Activated T-cell treated with anti-CD3 and anti-CD28 coated beads for 48 hours (primary cell): ENCODE measurements around the gene C4B.
"Not testable (repeated sequence)": the region's sequence is repeated elsewhere in the genome, so short reads cannot be mapped to it uniquely, and the experiment has no call there.

Experiments used
- DNase-seq: peaks from one replicate; pipeline ENCODE4 v3.0.0-alpha.2; 2020; ENCODE audit warnings: low read depth

The C4B gene

DNA sequence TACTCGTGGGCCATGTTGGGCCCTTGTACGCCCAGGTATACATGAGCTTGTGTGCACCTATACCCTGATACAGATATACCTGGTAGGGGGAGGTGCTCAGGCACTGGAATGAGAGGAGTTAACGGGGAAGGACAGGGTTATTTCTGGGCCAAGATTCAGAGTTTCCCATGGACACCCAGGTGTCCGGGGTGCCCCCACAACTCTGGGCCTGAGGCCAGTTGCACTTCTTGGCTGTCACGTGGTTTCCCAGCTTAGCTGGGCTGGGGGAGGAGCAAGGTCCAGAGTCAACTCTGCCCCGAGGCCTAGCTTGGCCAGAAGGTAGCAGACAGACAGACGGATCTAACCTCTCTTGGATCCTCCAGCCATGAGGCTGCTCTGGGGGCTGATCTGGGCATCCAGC lies 32.9 kb upstream of the C4B start, which contains the start of gene C4A:
Gene C4A, plus strand, starts transcription at position 314 of the 400 bp plus-strand sequence. Its CDS starts 51 bp downstream, at position 365.
- not testable (repeated sequence) for DNase-seq

GRCh38 chr6:31989363-31989762 lies 25.2 kb upstream of the C4B start:
- DNase-seq: not testable (repeated sequence)

- DNase-seq: not testable (repeated sequence)
Measured at GRCh38 chr6:31994421-31994820, 20.2 kb upstream of the C4B start.

GRCh38 chr6:31996385-31996784 lies 18.2 kb upstream of the C4B start:
- DNase-seq: not testable (repeated sequence)

DNA sequence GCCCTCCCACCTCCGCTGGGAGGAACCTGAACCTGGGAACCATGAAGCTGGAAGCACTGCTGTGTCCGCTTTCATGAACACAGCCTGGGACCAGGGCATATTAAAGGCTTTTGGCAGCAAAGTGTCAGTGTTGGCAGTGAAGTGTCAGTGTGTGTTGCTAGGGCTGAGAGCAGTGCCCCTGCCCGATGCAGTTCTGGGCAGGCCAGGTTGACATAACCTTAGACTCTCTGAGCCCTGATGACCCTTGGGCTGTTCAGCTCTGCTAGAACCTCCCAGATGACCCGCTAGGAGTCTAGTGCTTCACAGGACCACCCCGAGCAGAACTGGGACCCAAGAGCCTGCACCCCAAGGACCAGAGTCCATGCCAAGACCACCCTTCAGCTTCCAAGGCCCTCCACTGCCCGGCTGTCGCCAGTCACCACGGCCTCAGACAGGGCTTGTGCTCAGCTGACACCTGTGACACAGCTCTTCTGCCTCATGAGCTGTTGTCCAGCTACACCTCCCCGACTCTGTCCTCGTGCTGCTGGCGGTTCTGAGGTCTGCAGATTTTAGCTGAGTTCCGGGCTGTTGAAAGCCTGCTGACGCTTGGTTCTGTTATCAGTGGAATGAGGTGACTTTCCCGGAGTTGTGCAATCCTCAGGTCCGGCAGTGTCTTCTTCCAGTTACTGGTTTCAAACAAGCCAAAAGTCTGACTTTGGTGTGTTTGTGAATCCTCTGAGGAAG lies 11.9 kb upstream of the C4B start:
- not testable (repeated sequence) for DNase-seq

- not testable (repeated sequence) for DNase-seq
Measured at GRCh38 chr6:32003301-32003700, 11.3 kb upstream of the C4B start.

DNA sequence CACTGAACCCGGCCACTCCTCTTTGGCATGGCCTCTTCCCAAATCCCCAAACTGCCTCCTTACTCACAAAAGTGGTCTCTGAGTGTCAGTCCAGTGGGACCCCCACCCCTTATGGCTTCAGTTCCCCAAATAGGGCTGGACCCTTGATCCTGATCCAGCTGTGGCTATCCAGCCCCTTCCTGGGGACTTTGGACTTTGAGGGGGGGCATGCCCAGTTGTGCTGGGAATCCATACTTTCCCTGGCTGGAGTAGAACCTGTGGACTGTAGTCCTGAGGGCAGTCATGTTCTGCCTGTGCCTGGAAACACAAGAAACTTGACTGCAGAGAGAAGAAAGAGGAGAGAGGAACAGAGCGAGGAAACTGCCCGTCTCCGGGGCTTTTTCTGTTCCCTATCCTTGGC lies 10.2 kb upstream of the C4B start:
- DNase-seq: not testable (repeated sequence)

DNA sequence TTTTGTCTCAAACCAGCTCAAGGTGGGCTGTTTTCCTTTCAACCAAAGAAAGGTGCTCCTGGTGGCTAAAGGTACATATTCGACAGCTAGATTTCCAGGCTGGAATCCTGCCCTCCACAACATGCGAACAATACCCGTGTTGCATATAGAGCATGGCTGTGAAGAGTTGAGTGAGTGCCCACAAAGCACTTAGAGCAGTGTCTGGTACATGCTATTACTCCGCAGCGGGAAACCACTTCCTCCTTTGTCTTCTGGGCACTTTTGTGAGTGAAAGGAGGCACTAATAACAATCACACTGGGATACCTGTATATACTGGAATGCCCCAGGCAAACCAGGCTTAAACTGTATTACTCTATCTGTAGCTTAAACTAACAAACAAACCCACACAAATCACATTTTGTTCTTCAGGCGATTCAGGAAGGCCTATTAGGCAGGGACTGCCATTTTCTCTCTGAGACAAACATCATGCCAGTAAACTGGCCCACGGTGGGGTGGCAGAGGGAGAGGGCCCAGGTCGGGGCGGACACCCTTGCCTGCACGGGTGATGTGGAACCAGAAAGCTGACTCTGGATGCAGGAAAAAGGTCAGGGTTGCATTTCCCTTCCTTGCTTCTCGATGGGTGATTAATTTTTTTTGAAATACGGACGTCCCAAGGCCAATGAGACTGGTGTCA lies 9.6 kb upstream of the C4B start:
- not testable (repeated sequence) for DNase-seq

GRCh38 chr6:32005538-32005880 lies 9.1 kb upstream of the C4B start:
- not testable (repeated sequence) for DNase-seq

GRCh38 chr6:32005991-32006529 lies 8.5 kb upstream of the C4B start:
- DNase-seq: not testable (repeated sequence)

DNA sequence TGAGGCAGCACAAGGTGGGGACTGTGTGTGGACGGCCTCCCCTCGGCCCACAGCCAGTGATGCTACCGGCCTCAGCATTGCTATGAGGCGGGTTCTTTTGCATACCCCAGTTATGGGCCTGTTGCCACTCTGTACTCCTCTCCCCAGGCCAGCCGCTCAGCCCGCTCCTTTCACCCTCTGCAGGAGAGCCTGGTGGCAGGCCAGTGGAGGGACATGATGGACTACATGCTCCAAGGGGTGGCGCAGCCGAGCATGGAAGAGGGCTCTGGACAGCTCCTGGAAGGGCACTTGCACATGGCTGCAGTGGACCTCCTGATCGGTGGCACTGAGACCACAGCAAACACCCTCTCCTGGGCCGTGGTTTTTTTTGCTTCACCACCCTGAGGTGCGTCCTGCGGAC lies 7.5 kb upstream of the C4B start:
- DNase-seq: not testable (repeated sequence)

GRCh38 chr6:32008037-32008436 lies 6.6 kb upstream of the C4B start:
- not testable (repeated sequence) for DNase-seq

GRCh38 chr6:32008616-32009015 lies 6.0 kb upstream of the C4B start:
- not testable (repeated sequence) for DNase-seq

DNA sequence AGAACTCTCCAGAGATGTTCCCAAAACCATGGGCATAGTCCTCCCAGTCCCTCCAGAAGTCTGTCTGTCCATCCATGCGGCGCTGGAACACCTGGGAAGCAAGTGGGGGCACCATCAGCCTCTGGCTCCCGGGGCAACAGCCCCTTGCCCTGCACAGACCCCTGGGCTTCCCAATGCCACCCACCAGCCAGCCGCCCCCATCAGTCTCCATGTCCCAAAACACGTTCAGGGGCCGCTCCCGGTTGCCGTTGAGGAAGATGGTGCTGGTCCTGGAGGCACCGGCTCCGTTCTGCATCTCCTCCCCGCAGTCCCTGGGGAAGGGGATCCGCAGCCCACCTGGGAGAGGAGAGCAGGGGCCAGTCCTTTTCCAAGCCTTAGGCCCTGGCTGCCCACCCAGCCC lies 5.1 kb upstream of the C4B start:
- not testable (repeated sequence) for DNase-seq

DNA sequence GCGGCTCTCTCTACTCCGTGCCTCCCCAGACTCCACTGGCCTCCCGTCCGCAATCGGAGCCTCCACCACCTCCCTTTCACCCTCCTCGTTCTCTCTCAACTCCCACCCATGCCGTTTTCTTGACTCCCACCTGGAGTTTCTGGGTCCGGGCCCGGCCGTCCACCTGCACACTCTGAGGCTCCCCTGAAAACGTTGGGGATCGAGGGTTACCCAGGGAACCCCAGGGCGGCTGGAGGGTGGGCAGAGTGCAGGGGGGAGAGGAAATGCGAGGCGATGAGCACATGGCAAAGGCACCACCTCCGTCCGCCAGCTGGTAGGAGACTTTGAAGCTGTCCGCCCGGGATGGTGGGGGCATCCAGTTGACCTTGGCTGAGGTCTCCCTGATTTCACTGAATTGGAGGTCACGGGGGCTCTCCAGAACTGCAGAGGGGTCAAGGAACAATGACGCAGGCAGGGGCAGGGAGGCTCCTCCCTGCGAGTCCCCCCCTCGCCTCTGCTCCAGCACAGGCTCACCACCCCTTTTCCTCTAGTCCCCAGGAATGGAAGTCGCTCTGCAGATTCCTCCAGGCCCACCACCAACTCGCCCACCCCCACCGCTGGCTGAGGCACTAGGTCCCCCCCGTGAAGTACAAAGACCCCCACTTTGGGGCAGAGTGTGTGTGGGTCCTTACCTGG lies 3.6 kb upstream of the C4B start:
- not testable (repeated sequence) for DNase-seq

DNA sequence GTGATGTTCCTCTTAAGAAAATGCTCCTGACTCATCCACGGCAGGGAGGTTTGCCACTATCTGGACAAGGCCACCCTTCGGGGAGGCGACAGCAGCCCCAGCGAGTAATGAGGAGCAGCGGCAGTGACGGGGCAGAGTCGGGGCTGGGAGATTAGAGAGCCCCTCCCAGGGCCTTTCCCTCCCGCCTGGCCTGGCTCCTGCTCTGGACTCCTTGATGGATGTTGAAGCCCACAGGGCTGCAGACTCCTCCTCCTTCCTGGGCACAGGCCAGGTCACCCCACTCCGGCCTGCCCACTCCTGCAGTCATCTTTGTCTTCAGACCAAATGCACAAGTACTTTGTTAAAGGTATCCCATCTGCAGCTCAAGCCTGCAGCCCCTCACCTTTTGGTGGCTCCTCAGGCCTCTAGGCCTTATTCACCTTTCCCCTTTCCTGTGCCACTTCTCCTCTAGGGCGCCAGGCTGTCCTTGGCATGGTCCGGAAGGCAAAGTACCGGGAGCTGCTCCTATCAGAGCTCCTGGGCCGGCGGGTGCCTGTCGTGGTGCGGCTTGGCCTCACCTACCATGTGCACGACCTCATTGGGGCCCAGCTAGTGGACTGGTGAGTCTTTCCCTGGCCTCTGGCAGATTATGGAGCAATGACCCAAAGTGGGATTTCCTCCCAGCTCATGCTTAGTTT lies 1.5 kb upstream of the C4B start:
- DNase-seq: not testable (repeated sequence)

DNA sequence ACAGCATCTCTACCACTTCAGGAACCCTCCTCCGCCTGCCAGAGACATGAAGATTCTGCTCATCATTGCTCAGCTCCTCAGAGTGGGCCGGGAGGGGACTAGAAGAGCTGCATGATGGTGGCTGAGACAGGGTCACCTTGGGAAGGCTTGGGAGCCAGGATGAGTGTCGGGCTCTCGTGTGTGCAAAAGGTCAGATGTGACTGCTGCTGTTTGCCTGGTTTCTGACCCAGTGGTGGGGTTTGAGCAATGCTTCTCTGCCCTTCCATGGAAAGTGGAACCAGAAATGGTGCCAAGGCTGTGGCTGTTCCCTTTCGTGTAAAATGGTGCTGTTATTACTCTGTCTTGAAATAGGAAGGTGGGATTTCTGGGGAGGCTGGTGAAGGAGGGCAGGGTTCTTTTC lies 857 bp upstream of the C4B start:
- DNase-seq: not testable (repeated sequence)

DNA sequence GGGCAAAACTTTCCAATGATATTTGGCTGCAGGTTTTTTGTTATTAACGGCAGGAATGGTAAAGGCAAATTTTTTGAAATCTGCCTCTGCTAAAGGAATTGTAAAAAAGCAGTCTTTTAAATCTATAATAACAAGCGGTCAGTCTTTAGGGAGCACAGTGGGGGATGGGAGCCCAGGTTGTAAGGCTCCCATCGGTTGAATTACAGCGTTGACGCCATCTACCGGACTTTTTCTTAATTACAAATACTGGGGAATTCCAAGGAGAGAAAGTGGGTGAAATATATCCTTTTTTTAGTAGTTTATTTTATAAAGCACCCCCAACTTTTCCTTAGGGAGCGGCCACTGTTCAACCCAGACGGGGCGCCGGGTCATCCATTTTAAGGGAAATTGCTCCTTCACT lies 7.5 kb downstream of the C4B start:
- DNase-seq: not testable (repeated sequence)

DNA sequence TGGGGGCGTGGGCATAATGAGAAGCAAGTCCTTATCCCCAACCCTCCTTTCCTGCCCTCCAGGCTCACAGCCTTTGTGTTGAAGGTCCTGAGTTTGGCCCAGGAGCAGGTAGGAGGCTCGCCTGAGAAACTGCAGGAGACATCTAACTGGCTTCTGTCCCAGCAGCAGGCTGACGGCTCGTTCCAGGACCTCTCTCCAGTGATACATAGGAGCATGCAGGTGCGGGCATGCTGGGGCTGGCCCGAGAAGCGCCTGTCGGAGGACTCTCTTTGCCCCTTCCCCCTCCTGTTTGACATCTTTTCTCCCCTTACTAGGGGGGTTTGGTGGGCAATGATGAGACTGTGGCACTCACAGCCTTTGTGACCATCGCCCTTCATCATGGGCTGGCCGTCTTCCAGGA lies 14.0 kb downstream of the C4B start:
- DNase-seq: not testable (repeated sequence)

GRCh38 chr6:32029553-32029952 lies 15.0 kb downstream of the C4B start:
- not testable (repeated sequence) for DNase-seq

DNA sequence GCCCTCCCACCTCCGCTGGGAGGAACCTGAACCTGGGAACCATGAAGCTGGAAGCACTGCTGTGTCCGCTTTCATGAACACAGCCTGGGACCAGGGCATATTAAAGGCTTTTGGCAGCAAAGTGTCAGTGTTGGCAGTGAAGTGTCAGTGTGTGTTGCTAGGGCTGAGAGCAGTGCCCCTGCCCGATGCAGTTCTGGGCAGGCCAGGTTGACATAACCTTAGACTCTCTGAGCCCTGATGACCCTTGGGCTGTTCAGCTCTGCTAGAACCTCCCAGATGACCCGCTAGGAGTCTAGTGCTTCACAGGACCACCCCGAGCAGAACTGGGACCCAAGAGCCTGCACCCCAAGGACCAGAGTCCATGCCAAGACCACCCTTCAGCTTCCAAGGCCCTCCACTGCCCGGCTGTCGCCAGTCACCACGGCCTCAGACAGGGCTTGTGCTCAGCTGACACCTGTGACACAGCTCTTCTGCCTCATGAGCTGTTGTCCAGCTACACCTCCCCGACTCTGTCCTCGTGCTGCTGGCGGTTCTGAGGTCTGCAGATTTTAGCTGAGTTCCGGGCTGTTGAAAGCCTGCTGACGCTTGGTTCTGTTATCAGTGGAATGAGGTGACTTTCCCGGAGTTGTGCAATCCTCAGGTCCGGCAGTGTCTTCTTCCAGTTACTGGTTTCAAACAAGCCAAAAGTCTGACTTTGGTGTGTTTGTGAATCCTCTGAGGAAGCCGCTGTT lies 20.9 kb downstream of the C4B start:
- not testable (repeated sequence) for DNase-seq
